HepG2 (cell line): ENCODE measurements around the gene YPEL3. TPM values are rescaled to one million over a fixed set of nuclear protein-coding genes. Genes with fewer than 3 reads are reported as not detected.
A peak's percentile ranks its signal among the peaks of the same experiment; 100 is the strongest.

Source experiments
- ARNT2 ChIP-seq: sonication (generic); formaldehyde crosslinking; IDR thresholded peaks from 2 replicates; pipeline ENCODE4 v1.8.0; 2022; ENCODE audit warnings: mild to moderate bottlenecking, low read depth, missing genetic modification reagents, moderate library complexity
- KAT7 ChIP-seq: IDR thresholded peaks from 2 replicates; pipeline ENCODE4 v1.6.1; 2018; ENCODE audit warnings: borderline replicate concordance, missing compliant biosample characterization
- KLF16 ChIP-seq, 2 experiments: sonication (generic) in 1 of 2; formaldehyde crosslinking in 1 of 2; IDR thresholded peaks; 2 replicates each; pipeline versions ENCODE4 v1.6.1 to v1.8.0; 2016 to 2023; ENCODE audit warnings: missing genetic modification reagents in 2 of 2, missing compliant biosample characterization in 1 of 2
- PAWR ChIP-seq: sonication (generic); formaldehyde crosslinking; IDR thresholded peaks from 2 replicates; pipeline ENCODE4 v1.4.0; 2020; ENCODE audit warnings: missing genetic modification reagents, mild to moderate bottlenecking, borderline replicate concordance
- RNF2 ChIP-seq: fragments of 450-650 bp; conservative IDR thresholded peaks from 2 replicates; pipeline ENCODE4 v1.6.1; 2016; ENCODE audit warnings: low read depth
- SOX6 ChIP-seq, 2 experiments: fragments of 450-650 bp in 1 of 2; sonication (generic) in 1 of 2; formaldehyde crosslinking in 1 of 2; IDR thresholded peaks; 2 replicates each; pipeline versions ENCODE4 v1.4.0 to v1.6.1; 2017 to 2020; ENCODE audit warnings: antibody characterized with exemption in 1 of 2, mild to moderate bottlenecking in 1 of 2, missing genetic modification reagents in 1 of 2
- TEAD2 ChIP-seq: sonication (generic); formaldehyde crosslinking; IDR thresholded peaks from 2 replicates; pipeline ENCODE4 v1.9.0; 2021; ENCODE audit warnings: missing genetic modification reagents
- ZNF333 ChIP-seq: sonication (generic); formaldehyde crosslinking; IDR thresholded peaks from 2 replicates; pipeline ENCODE4 v1.4.0; 2020; ENCODE audit warnings: mild to moderate bottlenecking, missing genetic modification reagents, borderline replicate concordance
- ZNF605 ChIP-seq: sonication (generic); formaldehyde crosslinking; IDR thresholded peaks from 2 replicates; pipeline ENCODE4 v1.8.0; 2022; ENCODE audit warnings: mild to moderate bottlenecking, missing genetic modification reagents
- ZNF672 ChIP-seq: sonication (generic); formaldehyde crosslinking; IDR thresholded peaks from 2 replicates; pipeline ENCODE4 v1.8.1; 2022; ENCODE audit warnings: missing genetic modification reagents
- ZNF709 ChIP-seq: sonication (generic); formaldehyde crosslinking; IDR thresholded peaks from 2 replicates; pipeline ENCODE4 v1.5.0; 2020; ENCODE audit warnings: mild to moderate bottlenecking, missing genetic modification reagents
- polyA plus RNA-seq, 8 experiments: library from polyadenylated mRNA; depleted of rRNA in 3 of 8; stranded (reverse) in 7 of 8; unstranded in 1 of 8; fragments of >200 nt; fragmentation: Illumina TruSeq in 4 of 8; extraction: Trizol in 4 of 8; gene quantifications; 2 replicates each; pipeline versions ENCODE4 v1.2.1 to v1.2.3, GENCODE V29; 2011 to 2016; ENCODE audit warnings: low read depth in 4 of 8, missing spikeins in 1 of 8, mixed read lengths in 1 of 8; ENCODE audit not compliant: insufficient read depth in 1 of 8
- total RNA-seq, 5 experiments: library from RNA; depleted of rRNA; stranded (reverse); fragments of >200 nt; fragmentation: Illumina TruSeq; extraction: Trizol; gene quantifications; 2 replicates each; pipeline ENCODE4 v1.2.3, GENCODE V29; 2016; ENCODE audit warnings: low read depth in 1 of 5
- TF ChIP-seq, protein P1 (sequence below): sonication (generic); formaldehyde crosslinking; IDR thresholded peaks from 2 replicates; pipeline ENCODE4 v1.8.0; 2023; ENCODE audit warnings: mild to moderate bottlenecking, missing genetic modification reagents
- TF ChIP-seq, protein P2 (sequence below): sonication (generic); formaldehyde crosslinking; IDR thresholded peaks from 2 replicates; pipeline ENCODE4 v1.5.1; 2020; ENCODE audit warnings: mild to moderate bottlenecking, missing genetic modification reagents, moderate library complexity
- TF ChIP-seq, protein P3 (sequence below), 2 experiments: sonication (generic) in 1 of 2; formaldehyde crosslinking in 1 of 2; IDR thresholded peaks; 2 replicates each; pipeline versions ENCODE4 v1.5.1 to v1.6.1; 2011 to 2020; ENCODE audit warnings: borderline replicate concordance in 1 of 2, low read depth in 1 of 2, low read length in 1 of 2, mild to moderate bottlenecking in 1 of 2, missing genetic modification reagents in 1 of 2, moderate library complexity in 1 of 2
- TF ChIP-seq, protein P4 (sequence below): fragments of 450-650 bp; IDR thresholded peaks from 2 replicates; pipeline ENCODE4 v1.6.1; 2017; ENCODE audit warnings: mild to moderate bottlenecking
- TF ChIP-seq, protein P5 (sequence below): sonication (generic); formaldehyde crosslinking; IDR thresholded peaks from 2 replicates; pipeline ENCODE4 v1.5.0; 2020; ENCODE audit warnings: missing genetic modification reagents, mild to moderate bottlenecking, borderline replicate concordance

YPEL3 gene
- total and polyA plus RNA-seq, 2 of the 13 experiments (the other 11 are each of a cell fraction or from before 2014, with no cell fraction given): 5.4 to 47.0 TPM

DNA sequence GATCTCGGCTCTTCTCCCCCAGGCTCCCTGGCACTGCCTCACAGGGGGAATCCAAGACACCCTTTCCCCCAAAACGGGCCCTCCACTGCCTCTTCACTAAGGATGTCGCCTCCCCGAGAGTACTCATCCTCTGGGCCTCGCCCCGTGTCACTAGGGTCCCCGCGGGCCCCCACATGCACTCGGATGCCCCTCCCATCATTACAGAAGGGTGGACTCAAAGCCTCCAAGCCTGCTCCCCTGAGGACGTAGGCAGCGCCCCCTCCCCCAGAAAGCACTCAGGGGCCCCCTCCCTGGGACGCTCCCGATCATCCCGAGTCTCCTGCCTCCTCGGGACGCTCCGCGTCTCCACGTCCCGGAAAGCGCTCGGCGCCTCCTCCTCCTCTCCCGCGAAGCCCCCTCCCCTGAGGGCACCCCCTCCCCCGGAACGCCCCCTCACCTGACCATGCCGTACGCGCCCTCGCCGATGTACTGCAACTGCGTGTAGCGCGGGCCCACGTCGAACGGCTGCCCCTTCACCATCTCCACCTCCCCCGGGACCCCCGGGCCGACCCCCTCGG, 26.7 kb upstream of the YPEL3 start (continued):
- TF ChIP-seq PAWR: 0 out of 2 replicates have a peak, but pooled peaks have one; percentile 6
- TF ChIP-seq, protein P1, sequence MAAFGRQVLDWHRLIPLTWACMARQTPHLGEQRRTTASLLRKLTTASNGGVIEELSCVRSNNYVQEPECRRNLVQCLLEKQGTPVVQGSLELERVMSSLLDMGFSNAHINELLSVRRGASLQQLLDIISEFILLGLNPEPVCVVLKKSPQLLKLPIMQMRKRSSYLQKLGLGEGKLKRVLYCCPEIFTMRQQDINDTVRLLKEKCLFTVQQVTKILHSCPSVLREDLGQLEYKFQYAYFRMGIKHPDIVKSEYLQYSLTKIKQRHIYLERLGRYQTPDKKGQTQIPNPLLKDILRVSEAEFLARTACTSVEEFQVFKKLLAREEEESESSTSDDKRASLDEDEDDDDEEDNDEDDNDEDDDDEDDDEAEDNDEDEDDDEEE (CRISPR knock-in tag): 0 out of 2 replicates have a peak, but pooled peaks have one; percentile 6
- no peak for TF ChIP-seq ZNF672
- no peak; the same call in 1 of the 2 replicates for TF ChIP-seq ARNT2 (CRISPR knock-in tag)
- TF ChIP-seq SOX6 (IDR thresholded peaks at IDR 0.05): no peak
- TF ChIP-seq SOX6 (CRISPR knock-in tag; IDR thresholded peaks at IDR 0.05): 0 out of 2 replicates have a peak, but pooled peaks have one; percentile 13
- TF ChIP-seq ZNF605 (CRISPR knock-in tag): no peak
- no peak for TF ChIP-seq RNF2
- TF ChIP-seq, protein P2, sequence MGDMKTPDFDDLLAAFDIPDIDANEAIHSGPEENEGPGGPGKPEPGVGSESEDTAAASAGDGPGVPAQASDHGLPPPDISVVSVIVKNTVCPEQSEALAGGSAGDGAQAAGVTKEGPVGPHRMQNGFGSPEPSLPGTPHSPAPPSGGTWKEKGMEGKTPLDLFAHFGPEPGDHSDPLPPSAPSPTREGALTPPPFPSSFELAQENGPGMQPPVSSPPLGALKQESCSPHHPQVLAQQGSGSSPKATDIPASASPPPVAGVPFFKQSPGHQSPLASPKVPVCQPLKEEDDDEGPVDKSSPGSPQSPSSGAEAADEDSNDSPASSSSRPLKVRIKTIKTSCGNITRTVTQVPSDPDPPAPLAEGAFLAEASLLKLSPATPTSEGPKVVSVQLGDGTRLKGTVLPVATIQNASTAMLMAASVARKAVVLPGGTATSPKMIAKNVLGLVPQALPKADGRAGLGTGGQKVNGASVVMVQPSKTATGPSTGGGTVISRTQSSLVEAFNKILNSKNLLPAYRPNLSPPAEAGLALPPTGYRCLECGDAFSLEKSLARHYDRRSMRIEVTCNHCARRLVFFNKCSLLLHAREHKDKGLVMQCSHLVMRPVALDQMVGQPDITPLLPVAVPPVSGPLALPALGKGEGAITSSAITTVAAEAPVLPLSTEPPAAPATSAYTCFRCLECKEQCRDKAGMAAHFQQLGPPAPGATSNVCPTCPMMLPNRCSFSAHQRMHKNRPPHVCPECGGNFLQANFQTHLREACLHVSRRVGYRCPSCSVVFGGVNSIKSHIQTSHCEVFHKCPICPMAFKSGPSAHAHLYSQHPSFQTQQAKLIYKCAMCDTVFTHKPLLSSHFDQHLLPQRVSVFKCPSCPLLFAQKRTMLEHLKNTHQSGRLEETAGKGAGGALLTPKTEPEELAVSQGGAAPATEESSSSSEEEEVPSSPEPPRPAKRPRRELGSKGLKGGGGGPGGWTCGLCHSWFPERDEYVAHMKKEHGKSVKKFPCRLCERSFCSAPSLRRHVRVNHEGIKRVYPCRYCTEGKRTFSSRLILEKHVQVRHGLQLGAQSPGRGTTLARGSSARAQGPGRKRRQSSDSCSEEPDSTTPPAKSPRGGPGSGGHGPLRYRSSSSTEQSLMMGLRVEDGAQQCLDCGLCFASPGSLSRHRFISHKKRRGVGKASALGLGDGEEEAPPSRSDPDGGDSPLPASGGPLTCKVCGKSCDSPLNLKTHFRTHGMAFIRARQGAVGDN (CRISPR knock-in tag): peak; percentile 29; the same call in 1 of the 2 replicates
- no peak for TF ChIP-seq ZNF709 (CRISPR knock-in tag)
- TF ChIP-seq KLF16 (CRISPR knock-in tag; IDR thresholded peaks at IDR 0.05): 0 out of 4 replicates have a peak, but pooled peaks of 1 of the 2 experiments have one; percentile 46
- TF ChIP-seq, protein P3, sequence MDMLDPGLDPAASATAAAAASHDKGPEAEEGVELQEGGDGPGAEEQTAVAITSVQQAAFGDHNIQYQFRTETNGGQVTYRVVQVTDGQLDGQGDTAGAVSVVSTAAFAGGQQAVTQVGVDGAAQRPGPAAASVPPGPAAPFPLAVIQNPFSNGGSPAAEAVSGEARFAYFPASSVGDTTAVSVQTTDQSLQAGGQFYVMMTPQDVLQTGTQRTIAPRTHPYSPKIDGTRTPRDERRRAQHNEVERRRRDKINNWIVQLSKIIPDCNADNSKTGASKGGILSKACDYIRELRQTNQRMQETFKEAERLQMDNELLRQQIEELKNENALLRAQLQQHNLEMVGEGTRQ (IDR thresholded peaks at IDR 0.05; ENCODE audit: low read depth, low read length): no peak
- TF ChIP-seq, protein P3 (CRISPR knock-in tag; IDR thresholded peaks at IDR 0.05; ENCODE audit: borderline replicate concordance): 0 out of 2 replicates have a peak, but pooled peaks have one; percentile 44
- TF ChIP-seq ZNF333 (CRISPR knock-in tag): peak; percentile 76; the same call in 1 of the 2 replicates
- peak; percentile 57 for TF ChIP-seq KAT7
- TF ChIP-seq TEAD2: no peak
- TF ChIP-seq, protein P4, sequence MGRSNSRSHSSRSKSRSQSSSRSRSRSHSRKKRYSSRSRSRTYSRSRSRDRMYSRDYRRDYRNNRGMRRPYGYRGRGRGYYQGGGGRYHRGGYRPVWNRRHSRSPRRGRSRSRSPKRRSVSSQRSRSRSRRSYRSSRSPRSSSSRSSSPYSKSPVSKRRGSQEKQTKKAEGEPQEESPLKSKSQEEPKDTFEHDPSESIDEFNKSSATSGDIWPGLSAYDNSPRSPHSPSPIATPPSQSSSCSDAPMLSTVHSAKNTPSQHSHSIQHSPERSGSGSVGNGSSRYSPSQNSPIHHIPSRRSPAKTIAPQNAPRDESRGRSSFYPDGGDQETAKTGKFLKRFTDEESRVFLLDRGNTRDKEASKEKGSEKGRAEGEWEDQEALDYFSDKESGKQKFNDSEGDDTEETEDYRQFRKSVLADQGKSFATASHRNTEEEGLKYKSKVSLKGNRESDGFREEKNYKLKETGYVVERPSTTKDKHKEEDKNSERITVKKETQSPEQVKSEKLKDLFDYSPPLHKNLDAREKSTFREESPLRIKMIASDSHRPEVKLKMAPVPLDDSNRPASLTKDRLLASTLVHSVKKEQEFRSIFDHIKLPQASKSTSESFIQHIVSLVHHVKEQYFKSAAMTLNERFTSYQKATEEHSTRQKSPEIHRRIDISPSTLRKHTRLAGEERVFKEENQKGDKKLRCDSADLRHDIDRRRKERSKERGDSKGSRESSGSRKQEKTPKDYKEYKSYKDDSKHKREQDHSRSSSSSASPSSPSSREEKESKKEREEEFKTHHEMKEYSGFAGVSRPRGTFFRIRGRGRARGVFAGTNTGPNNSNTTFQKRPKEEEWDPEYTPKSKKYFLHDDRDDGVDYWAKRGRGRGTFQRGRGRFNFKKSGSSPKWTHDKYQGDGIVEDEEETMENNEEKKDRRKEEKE: no peak
- TF ChIP-seq, protein P5, sequence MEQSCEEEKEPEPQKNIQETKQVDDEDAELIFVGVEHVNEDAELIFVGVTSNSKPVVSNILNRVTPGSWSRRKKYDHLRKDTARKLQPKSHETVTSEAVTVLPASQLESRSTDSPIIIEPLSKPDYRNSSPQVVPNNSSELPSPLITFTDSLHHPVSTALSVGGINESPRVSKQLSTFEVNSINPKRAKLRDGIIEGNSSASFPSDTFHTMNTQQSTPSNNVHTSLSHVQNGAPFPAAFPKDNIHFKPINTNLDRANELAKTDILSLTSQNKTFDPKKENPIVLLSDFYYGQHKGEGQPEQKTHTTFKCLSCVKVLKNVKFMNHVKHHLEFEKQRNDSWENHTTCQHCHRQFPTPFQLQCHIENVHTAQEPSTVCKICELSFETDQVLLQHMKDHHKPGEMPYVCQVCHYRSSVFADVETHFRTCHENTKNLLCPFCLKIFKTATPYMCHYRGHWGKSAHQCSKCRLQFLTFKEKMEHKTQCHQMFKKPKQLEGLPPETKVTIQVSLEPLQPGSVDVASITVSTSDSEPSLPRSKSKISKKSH (CRISPR knock-in tag): peak; percentile 70; the same call in 1 of the 2 replicates
